Central memory CD8-positive, alpha-beta T cell (primary cell): ENCODE data around the gene ZNF322.

ENCODE experiments used
- ATAC-seq: fragments of 150-1000 bp; cut with Tn5 transposase; replicated peaks from 2 replicates; pipeline ENCODE4 v1.10.0; 2022; ENCODE audit warnings: mild to moderate bottlenecking, moderate FRiP score, moderate number of reproducible peaks; ENCODE audit not compliant: poor library complexity, severe bottlenecking; ENCODE audit errors: extremely low read depth
- DNase-seq, 2 donors: peaks; one replicate each; pipeline ENCODE4 v3.0.0; 2021; ENCODE audit warnings: low spot score in 2 of 2
- H3K27ac Mint-ChIP-seq: one replicate; pipeline ENCODE4 v1.8.0; 2022; ENCODE audit warnings: low read depth, mild to moderate bottlenecking, moderate library complexity, mixed read lengths
- H3K27me3 Mint-ChIP-seq: one replicate; pipeline ENCODE4 v1.8.0; 2022; ENCODE audit warnings: mixed read lengths
- H3K36me3 Mint-ChIP-seq: one replicate; pipeline ENCODE4 v1.8.0; 2022; ENCODE audit warnings: mild to moderate bottlenecking, moderate library complexity, mixed read lengths; ENCODE audit not compliant: insufficient read depth
- H3K4me1 Mint-ChIP-seq: one replicate; pipeline ENCODE4 v1.8.0; 2022; ENCODE audit warnings: mixed read lengths
- H3K4me3 Mint-ChIP-seq: one replicate; pipeline ENCODE4 v1.8.0; 2022; ENCODE audit warnings: mild to moderate bottlenecking, moderate library complexity, mixed read lengths
- H3K9me3 Mint-ChIP-seq: one replicate; pipeline ENCODE4 v1.8.0; 2022; ENCODE audit warnings: mixed read lengths

Gene ZNF322

DNA sequence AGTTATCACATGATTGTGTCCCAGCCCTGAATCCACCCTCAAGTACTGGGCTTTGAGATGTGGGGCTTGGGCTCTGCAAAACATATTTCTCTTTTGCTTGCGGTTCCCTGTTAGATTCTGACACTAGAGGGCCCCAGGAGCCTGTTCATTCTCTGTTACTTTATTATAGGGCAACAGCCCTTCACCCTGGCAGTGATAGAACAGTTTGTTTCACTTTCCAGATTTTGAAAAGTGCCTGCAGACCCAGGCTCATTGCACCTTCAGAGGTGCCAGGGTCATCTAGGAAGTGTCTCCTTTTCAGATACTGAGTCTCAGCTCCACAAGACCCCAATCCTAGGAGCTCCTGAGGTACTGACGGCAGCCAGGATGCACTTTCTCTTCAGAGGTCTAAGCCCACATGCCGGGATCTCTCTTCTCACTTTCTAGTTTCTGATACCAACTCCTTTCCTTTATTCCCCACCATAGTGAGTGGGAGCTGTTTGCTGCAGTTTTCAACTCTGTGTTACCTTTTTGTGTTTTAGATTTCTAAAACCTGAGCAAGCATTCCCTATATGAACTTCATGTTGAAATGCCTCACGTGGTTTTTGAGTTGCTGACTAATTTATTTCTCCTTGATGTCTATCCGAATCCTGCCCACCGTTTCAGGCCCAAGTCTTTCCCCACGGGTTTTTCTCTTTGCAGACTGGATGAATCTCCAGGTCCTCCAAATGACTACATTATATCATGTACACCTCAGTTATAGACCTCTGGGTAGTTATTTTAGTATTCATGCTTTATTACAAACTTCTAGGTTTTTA lies 51.9 kb downstream of the ZNF322 start:
- Mint-ChIP-seq H3K9me3 (no peaks in the 10 kb centered on the region), H3K4me3 (peak overlapping the region; percentile 58), H3K36me3 (peaks cover 2% of the 10 kb centered on the region), H3K27me3 (peaks cover 15% of the 10 kb centered on the region), H3K4me1 (peaks cover 6% of the 10 kb centered on the region), H3K27ac (no peak overlapping the region)
- DNase-seq (peak in 1 of 2 donors; percentile 44), ATAC-seq (peak; percentile 92)

DNA sequence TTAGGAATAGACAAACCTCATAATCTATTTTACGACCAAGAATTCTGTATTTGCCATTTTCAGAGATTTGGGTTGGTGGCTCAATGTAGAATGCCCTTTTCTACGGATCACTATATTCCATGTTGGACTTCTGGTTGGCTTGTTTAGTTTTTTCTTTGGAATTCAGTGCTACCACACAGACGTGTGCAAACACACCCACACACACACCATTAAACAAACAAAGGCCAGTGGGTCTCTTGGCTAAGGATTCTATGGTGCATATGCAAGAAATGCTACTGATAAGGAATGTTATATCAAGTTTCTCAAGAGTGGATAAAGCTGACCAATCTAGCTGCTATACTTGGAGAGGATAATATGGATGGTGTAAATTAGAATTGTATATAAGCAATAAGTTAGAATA lies 54.7 kb downstream of the ZNF322 start:
- Mint-ChIP-seq H3K4me1 (peaks cover 6% of the 10 kb centered on the region), H3K27me3 (no peaks in the 10 kb centered on the region), H3K27ac (no peak overlapping the region), H3K9me3 (no peaks in the 10 kb centered on the region), H3K4me3 (no peak overlapping the region), H3K36me3 (peaks cover 6% of the 10 kb centered on the region)
- ATAC-seq (no peak), DNase-seq (no peak)

DNA sequence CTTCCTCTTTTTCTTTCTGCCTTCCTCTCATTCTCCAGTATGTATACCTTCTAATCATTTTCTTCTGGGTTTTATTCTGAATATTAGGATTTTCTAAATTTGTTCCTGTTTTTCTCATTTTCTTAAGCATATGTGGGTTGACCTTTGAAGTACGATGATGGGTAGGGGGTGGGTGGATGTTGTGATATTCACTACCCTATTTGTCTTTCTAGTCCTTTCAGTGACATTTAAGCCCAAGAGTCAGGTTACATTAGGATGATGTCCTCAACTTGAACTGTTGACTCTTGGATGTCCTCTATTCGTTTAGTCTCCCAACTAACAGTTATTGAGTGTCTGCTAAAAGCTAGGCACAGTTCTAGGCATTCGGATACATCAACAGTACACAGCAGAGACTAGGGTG lies 55.5 kb downstream of the ZNF322 start:
- H3K27me3 Mint-ChIP-seq: no peaks in the 10 kb centered on the region
- H3K4me3 Mint-ChIP-seq: no peak overlapping the region
- no peak overlapping the region for H3K27ac Mint-ChIP-seq
- H3K9me3 Mint-ChIP-seq: no peaks in the 10 kb centered on the region
- ATAC-seq (no peak), DNase-seq (no peak)
- H3K4me1 Mint-ChIP-seq: peaks cover 6% of the 10 kb centered on the region
- peaks cover 13% of the 10 kb centered on the region for H3K36me3 Mint-ChIP-seq

DNA sequence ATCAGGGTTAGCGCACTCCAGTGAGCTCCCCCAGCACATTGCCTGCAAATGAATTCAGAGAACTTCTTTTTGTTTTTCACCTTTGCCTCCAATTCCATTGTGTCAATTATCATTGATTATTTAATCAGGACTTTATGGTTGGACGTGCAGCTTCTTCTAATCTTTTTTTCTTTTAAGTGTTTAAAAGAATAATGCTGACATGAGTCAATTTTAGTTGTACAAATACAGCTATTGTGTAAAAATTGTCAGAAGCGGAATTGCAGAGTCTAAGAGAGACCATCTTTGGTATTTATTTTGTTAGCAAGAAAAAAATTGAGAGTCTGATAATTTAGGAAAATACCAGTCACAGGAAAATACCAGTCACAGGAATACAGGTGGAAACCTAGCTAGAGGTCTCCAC lies 57.3 kb downstream of the ZNF322 start:
- DNase-seq: no peak

DNA sequence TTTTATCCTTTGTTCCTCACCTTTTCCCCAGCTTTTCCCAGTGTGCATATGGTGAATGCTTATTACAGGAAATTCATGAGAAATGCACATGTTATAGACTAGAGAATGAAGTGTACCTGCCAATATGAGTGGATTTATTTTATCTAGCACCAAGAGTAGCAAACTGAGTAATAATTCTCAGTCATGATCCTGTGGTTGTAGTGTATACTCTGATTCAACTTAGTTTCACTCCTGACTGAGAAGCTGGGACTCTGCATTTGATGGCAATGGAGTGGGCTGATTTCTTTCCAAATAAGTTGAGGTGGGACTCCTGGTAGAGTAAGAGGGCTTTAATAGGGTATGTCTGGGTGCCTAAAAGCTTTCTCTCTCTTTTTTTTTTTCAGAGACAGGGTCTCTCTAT lies 58.8 kb downstream of the ZNF322 start:
- peaks cover 24% of the 10 kb centered on the region for H3K36me3 Mint-ChIP-seq
- ATAC-seq (no peak), DNase-seq (no peak)
- H3K4me3 Mint-ChIP-seq: no peak overlapping the region
- peaks cover 10% of the 10 kb centered on the region for H3K4me1 Mint-ChIP-seq
- H3K27me3 Mint-ChIP-seq: no peaks in the 10 kb centered on the region
- H3K27ac Mint-ChIP-seq: no peak overlapping the region
- no peaks in the 10 kb centered on the region for H3K9me3 Mint-ChIP-seq

More for the DNA sequence above, 57.3 kb downstream of the ZNF322 start:
- H3K36me3 Mint-ChIP-seq: peaks cover 24% of the 10 kb centered on the region
- no peak for ATAC-seq
- H3K4me3 Mint-ChIP-seq: no peak overlapping the region
- H3K27ac Mint-ChIP-seq: no peak overlapping the region
- no peaks in the 10 kb centered on the region for H3K27me3 Mint-ChIP-seq
- H3K9me3 Mint-ChIP-seq: no peaks in the 10 kb centered on the region
- H3K4me1 Mint-ChIP-seq: peaks cover 10% of the 10 kb centered on the region

DNA sequence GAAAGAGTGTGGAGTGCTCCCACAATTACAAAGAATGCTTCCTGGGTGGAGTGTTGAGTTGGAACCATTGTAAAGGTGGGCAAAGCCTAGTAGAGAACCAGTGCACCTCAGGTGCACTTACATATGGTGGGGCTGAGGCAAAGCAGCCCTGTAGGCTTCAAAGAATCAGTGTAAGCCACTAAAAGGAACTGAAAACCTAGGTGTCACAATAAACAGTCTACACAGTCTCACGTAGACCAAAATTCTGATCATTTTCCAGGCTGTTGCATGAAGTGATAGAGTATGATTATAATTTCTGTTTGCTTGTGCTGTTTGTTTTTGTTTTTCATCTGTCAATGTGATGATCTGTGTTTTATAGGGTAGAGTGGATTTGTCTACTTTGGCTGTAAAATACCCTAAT lies 60.0 kb downstream of the ZNF322 start:
- H3K9me3 Mint-ChIP-seq: no peaks in the 10 kb centered on the region
- H3K36me3 Mint-ChIP-seq: peaks cover 27% of the 10 kb centered on the region
- no peak overlapping the region for H3K4me3 Mint-ChIP-seq
- H3K27me3 Mint-ChIP-seq: peaks cover 1% of the 10 kb centered on the region
- ATAC-seq (no peak), DNase-seq (no peak)
- H3K27ac Mint-ChIP-seq: peak overlapping the region; percentile 22
- H3K4me1 Mint-ChIP-seq: peaks cover 10% of the 10 kb centered on the region

DNA sequence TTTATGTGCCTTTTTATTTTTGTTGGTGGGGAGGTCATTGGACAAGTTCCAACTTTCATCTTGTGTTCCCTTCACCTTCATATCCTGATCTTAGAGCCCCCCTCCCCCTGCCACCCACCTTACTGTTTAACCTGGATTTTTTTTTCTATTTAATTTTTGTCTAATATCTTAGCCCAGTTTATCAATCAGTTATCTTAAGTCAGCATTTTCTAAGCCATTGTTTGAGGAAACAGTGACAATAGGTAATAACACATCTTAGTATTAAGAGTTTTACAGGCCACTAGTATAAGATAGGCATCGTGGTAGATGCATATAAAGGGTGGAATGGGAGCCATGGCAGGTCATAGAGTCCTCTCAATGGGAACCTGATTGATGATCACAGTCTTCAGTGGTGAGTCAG lies 60.4 kb downstream of the ZNF322 start:
- DNase-seq: no peak
- Mint-ChIP-seq H3K36me3 (peaks cover 27% of the 10 kb centered on the region), H3K4me3 (no peak overlapping the region), H3K27ac (no peak overlapping the region), H3K4me1 (peaks cover 10% of the 10 kb centered on the region), H3K27me3 (peaks cover 6% of the 10 kb centered on the region), H3K9me3 (no peaks in the 10 kb centered on the region)
- ATAC-seq: no peak

DNA sequence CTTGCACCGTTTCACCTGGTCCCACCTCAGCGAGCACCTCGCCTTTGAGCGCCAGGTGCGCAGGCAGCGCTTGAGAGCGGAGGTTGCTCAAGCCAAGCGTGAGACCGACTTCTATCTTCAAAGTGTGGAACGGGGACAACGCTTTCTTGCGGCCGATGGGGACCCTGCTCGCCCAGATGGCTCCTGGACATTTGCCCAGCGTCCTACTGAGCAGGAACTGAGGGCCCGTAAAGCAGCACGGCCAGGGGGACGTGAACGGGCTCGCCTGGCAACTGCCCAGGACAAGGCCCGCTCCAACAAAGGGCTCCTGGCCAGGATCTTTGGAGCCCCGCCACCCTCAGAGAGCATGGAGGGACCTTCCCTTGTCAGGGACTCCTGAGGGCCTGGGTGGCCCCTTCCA lies 61.3 kb downstream of the ZNF322 start:
- Mint-ChIP-seq H3K4me1 (peaks cover 10% of the 10 kb centered on the region), H3K27ac (no peak overlapping the region), H3K36me3 (peaks cover 25% of the 10 kb centered on the region), H3K9me3 (no peaks in the 10 kb centered on the region), H3K4me3 (no peak overlapping the region), H3K27me3 (peaks cover 14% of the 10 kb centered on the region)
- no peak for DNase-seq
- ATAC-seq: no peak

DNA sequence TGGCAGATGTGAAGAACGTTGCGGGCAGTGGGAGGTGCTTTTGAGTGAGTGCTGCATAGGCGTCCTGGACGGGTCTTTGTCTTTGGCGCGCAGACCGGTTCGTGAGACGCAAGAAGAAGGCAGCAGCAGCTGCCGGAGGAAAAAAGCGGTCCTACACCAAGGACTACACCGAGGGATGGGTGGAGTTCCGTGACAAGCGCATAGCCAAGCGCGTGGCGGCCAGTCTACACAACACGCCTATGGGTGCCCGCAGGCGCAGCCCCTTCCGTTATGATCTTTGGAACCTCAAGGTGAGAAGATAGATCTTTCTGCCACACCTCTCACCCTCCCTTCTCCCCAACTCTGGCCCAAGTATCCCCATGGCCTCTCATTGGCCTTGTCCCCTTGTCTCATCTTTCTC lies 61.7 kb downstream of the ZNF322 start:
- Mint-ChIP-seq H3K27ac (no peak overlapping the region), H3K4me3 (no peak overlapping the region), H3K9me3 (no peaks in the 10 kb centered on the region), H3K27me3 (peaks cover 19% of the 10 kb centered on the region), H3K36me3 (peaks cover 25% of the 10 kb centered on the region), H3K4me1 (peaks cover 10% of the 10 kb centered on the region)
- DNase-seq (no peak), ATAC-seq (no peak)

DNA sequence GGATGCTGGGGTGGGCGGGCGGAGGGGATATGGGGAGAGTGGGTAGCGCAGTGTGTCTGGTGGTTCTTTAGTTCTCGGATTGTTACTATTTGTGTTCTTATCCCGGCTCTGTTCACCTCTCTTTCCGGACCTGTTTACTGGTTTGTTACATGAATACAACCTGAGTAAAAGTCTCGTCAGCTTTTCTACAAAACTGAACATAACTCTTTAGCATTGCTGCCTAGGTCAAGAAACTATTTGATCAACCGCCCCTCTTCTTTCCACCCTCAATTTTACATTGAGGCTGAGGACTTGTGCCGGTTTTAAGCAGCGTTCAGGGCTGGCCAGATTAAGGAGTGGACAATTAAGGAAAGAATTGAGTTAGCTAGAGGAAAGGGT lies 62.2 kb downstream of the ZNF322 start:
- Mint-ChIP-seq H3K27me3 (peaks cover 23% of the 10 kb centered on the region), H3K4me1 (peaks cover 10% of the 10 kb centered on the region), H3K36me3 (peaks cover 25% of the 10 kb centered on the region), H3K4me3 (no peak overlapping the region), H3K27ac (no peak overlapping the region), H3K9me3 (no peaks in the 10 kb centered on the region)
- ATAC-seq: no peak
- DNase-seq: no peak

DNA sequence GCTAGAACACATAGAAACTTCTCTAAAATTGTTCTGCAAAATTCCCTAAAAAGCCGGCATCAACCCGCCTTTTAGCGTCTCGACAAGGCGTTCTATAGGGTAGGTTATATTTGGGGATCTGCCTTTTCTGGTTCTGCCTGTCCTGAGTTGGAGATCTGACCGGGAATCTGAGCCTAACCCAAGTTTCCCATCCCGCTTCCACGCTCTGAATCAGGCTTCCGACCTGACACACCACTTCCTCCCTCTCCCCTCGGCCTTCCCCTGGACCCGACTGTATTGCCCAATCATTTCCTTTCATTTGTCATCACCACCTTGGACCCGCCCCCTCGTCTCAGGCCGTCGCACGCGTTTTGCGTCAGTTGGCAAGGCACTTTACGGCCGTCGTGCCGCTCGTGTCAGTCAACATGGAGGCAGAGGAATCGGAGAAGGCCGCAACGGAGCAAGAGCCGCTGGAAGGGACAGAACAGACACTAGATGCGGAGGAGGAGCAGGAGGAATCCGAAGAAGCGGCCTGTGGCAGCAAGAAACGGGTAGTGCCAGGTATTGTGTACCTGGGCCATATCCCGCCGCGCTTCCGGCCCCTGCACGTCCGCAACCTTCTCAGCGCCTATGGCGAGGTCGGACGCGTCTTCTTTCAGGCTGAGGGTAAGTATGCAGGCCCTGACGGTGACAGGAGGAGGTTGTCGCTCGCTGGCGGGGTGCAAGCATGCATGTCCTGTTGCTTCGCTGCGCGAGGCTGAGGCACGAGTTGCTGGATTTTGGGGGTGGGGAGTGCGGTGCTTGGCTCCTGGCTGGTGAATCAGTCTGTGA lies 62.8 kb downstream of the ZNF322 start, which contains the start of gene ABT1:
Gene ABT1 (plus strand): TSS at position 375 of the 810 bp plus-strand sequence. CDS start 30 bp downstream, at position 405.
- Mint-ChIP-seq H3K27ac (no peak within 1 kb of the TSS), H3K9me3 (no peaks in the 10 kb centered on the region)
- ATAC-seq: peak; percentile 82

DNA sequence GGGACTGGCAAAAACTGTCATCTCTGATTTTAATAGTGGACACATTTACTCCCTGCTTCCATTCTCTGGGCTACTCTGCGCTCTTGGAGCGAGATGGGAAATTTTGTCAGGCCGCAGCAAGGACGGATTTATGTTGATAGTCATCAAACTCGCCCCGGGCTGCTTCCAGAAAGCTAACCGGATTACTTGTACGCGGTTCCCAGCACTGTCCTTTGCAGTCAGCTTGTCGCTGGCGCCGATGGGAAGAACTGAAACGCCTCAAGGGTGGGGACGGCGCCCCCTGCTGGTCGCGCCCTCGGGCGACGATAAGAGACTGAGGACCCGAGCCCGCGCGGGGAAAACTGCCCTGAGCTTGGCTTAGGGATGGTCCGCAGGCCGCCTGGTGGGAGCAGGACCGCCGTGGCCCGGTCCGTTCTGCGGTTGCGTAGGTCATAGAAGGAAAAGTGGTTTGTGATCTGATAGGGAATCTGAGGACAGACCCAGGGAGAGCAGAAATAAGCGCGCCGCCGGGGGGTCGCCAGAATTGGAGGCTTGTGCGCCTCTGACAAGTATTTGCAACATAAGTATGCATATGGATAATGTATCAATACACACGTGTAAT lies 63.8 kb downstream of the ZNF322 start:
- Mint-ChIP-seq H3K27ac (no peak overlapping the region), H3K4me1 (peaks cover 10% of the 10 kb centered on the region), H3K27me3 (peaks cover 39% of the 10 kb centered on the region), H3K4me3 (no peak overlapping the region), H3K9me3 (no peaks in the 10 kb centered on the region), H3K36me3 (peaks cover 24% of the 10 kb centered on the region)
- peak; percentile 47 for ATAC-seq
- DNase-seq: peak; percentile 70 to 74

More for the DNA sequence above, 62.8 kb downstream of the ZNF322 start, which contains the start of gene ABT1:
- peak; percentile 94 to 96 for DNase-seq
- H3K36me3 Mint-ChIP-seq: peaks cover 25% of the 10 kb centered on the region
- H3K27me3 Mint-ChIP-seq: peaks cover 29% of the 10 kb centered on the region
- H3K4me1 Mint-ChIP-seq: peaks cover 10% of the 10 kb centered on the region
- no peak within 1 kb of the TSS for H3K4me3 Mint-ChIP-seq
